ENCODE data around the gene RHOBTB3. TPM values are rescaled to one million over a fixed set of nuclear protein-coding genes. Genes with fewer than 3 reads are reported as not detected.

Gene RHOBTB3
- total RNA-seq, 1 donor from 2014 or later: 22.8 TPM

DNA sequence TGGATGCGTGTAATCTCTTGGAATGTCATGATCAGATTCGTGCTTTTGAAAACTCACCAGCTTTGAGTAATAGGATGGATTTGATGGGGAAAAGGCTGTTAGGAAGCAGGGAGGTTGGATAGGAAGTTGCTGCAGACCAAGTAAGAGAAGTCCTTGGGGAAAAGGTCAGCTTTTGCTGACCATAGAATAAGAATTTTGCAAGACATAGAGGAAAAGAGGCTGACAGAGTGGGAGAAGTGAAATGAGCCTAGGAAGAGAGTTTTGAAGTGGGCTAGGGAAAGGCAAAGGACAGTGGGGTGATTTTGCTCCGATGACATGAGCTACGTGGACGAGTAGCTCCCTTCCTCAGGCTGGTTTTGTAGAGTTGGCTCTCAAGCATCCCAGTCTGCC lies 31.5 kb downstream of the RHOBTB3 start:
- H3K4me1 Mint-ChIP-seq (ENCODE audit: unreplicated experiment): no peaks in the 10 kb centered on the region
- H3K27ac Mint-ChIP-seq (ENCODE audit: unreplicated experiment): no peak overlapping the region
- H3K27me3 Mint-ChIP-seq (ENCODE audit: unreplicated experiment): no peaks in the 10 kb centered on the region
- no peak for DNase-seq (ENCODE audit: low spot score)
- no peaks in the 10 kb centered on the region for H3K9me3 Mint-ChIP-seq (ENCODE audit: unreplicated experiment)
- TF ChIP-seq, protein P1, sequence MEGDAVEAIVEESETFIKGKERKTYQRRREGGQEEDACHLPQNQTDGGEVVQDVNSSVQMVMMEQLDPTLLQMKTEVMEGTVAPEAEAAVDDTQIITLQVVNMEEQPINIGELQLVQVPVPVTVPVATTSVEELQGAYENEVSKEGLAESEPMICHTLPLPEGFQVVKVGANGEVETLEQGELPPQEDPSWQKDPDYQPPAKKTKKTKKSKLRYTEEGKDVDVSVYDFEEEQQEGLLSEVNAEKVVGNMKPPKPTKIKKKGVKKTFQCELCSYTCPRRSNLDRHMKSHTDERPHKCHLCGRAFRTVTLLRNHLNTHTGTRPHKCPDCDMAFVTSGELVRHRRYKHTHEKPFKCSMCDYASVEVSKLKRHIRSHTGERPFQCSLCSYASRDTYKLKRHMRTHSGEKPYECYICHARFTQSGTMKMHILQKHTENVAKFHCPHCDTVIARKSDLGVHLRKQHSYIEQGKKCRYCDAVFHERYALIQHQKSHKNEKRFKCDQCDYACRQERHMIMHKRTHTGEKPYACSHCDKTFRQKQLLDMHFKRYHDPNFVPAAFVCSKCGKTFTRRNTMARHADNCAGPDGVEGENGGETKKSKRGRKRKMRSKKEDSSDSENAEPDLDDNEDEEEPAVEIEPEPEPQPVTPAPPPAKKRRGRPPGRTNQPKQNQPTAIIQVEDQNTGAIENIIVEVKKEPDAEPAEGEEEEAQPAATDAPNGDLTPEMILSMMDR (IDR thresholded peaks at IDR 0.05; ENCODE audit: unreplicated experiment): no peak
- no peaks in the 10 kb centered on the region for H3K36me3 Mint-ChIP-seq (ENCODE audit: low read depth, unreplicated experiment)
- no peak overlapping the region for H3K4me3 Mint-ChIP-seq (ENCODE audit: unreplicated experiment)

GRCh38 chr5:95763941-95764340 lies 32.8 kb downstream of the RHOBTB3 start:
- Mint-ChIP-seq H3K9me3 (ENCODE audit: unreplicated experiment) (no peaks in the 10 kb centered on the region), H3K4me3 (ENCODE audit: unreplicated experiment) (no peak overlapping the region), H3K27ac (ENCODE audit: unreplicated experiment) (no peak overlapping the region), H3K27me3 (ENCODE audit: unreplicated experiment) (no peaks in the 10 kb centered on the region), H3K4me1 (ENCODE audit: unreplicated experiment) (no peaks in the 10 kb centered on the region), H3K36me3 (ENCODE audit: low read depth, unreplicated experiment) (no peaks in the 10 kb centered on the region)
- TF ChIP-seq, protein P1 (IDR thresholded peaks at IDR 0.05; ENCODE audit: unreplicated experiment): no peak
- no peak for DNase-seq (ENCODE audit: low spot score)

DNA sequence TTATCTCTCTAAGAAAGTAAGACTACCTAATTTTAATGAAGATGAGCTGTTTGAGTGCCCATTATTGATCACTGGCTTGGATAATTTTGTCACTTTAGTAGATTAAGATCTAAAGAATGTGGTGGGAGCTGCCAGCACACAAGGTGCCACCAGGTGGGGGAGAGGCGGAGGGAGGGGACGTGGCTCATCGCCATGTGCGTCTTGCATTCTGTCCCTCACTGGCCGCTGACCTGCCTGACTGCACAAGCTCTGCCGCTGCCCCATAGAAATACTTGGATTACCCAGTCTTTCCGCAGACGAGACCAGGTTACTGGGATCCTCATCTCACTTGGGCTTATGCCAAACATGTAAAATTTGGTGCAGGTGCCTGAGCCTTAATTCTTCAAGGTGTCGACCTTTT lies 37.6 kb downstream of the RHOBTB3 start:
- no peaks in the 10 kb centered on the region for H3K36me3 Mint-ChIP-seq (ENCODE audit: low read depth, unreplicated experiment)
- no peak overlapping the region for H3K27ac Mint-ChIP-seq (ENCODE audit: unreplicated experiment)
- H3K4me3 Mint-ChIP-seq (ENCODE audit: unreplicated experiment): no peak overlapping the region
- peaks cover 2% of the 10 kb centered on the region for H3K27me3 Mint-ChIP-seq (ENCODE audit: unreplicated experiment)
- TF ChIP-seq, protein P1 (IDR thresholded peaks at IDR 0.05; ENCODE audit: unreplicated experiment): no peak
- no peaks in the 10 kb centered on the region for H3K9me3 Mint-ChIP-seq (ENCODE audit: unreplicated experiment)
- no peak for DNase-seq (ENCODE audit: low spot score)
- no peaks in the 10 kb centered on the region for H3K4me1 Mint-ChIP-seq (ENCODE audit: unreplicated experiment)

- no peak overlapping the region for H3K27ac Mint-ChIP-seq (ENCODE audit: unreplicated experiment)
- no peak overlapping the region for H3K4me3 Mint-ChIP-seq (ENCODE audit: unreplicated experiment)
- no peaks in the 10 kb centered on the region for H3K36me3 Mint-ChIP-seq (ENCODE audit: low read depth, unreplicated experiment)
- DNase-seq (ENCODE audit: low spot score): no peak
- TF ChIP-seq, protein P1 (IDR thresholded peaks at IDR 0.05; ENCODE audit: unreplicated experiment): no peak
- H3K4me1 Mint-ChIP-seq (ENCODE audit: unreplicated experiment): no peaks in the 10 kb centered on the region
- peaks cover 2% of the 10 kb centered on the region for H3K27me3 Mint-ChIP-seq (ENCODE audit: unreplicated experiment)
- no peaks in the 10 kb centered on the region for H3K9me3 Mint-ChIP-seq (ENCODE audit: unreplicated experiment)
These were observed 39.9 kb downstream of the RHOBTB3 start for GRCh38 chr5:95770830-95771708.

- TF ChIP-seq, protein P1 (IDR thresholded peaks at IDR 0.05; ENCODE audit: unreplicated experiment): no peak
- H3K27ac Mint-ChIP-seq (ENCODE audit: unreplicated experiment): no peak overlapping the region
- H3K4me3 Mint-ChIP-seq (ENCODE audit: unreplicated experiment): no peak overlapping the region
- H3K27me3 Mint-ChIP-seq (ENCODE audit: unreplicated experiment): peaks cover 2% of the 10 kb centered on the region
- H3K4me1 Mint-ChIP-seq (ENCODE audit: unreplicated experiment): no peaks in the 10 kb centered on the region
- no peaks in the 10 kb centered on the region for H3K9me3 Mint-ChIP-seq (ENCODE audit: unreplicated experiment)
- no peaks in the 10 kb centered on the region for H3K36me3 Mint-ChIP-seq (ENCODE audit: low read depth, unreplicated experiment)
- DNase-seq (ENCODE audit: low spot score): no peak
These were observed 40.8 kb downstream of the RHOBTB3 start for GRCh38 chr5:95771892-95772291.

Data from endothelial cell (in vitro differentiated cells).